Body of pancreas (tissue), 4 donors: Measurements from ENCODE around the gene DHRS7B. TPM values are rescaled to one million over a fixed set of nuclear protein-coding genes. Genes with fewer than 3 reads are reported as not detected.

ENCODE experiments used
- ATAC-seq: fragments of 150-250 bp; one replicate; pipeline ENCODE4 v1.9.1; 2016
- DNase-seq, 4 donors: peaks; one replicate each; pipeline ENCODE4 v3.0.0-alpha.2; 2019
- H3K27ac ChIP-seq, 4 donors: fragments of 200-600 bp; sonication (generic); 1 replicate in 3 of 4; 2 replicates in 1 of 4; pipeline versions ENCODE4 v1.5.1 to v1.6.1; 2016 to 2019; ENCODE audit warnings: mild to moderate bottlenecking in 1 of 4, mixed read lengths in 1 of 4, moderate library complexity in 1 of 4
- H3K27me3 ChIP-seq, 2 donors: fragments of 200-600 bp; sonication (generic); one replicate each; pipeline ENCODE4 v1.6.0; 2016; ENCODE audit warnings: mild to moderate bottlenecking in 1 of 2
- H3K36me3 ChIP-seq, 2 donors: fragments of 200-600 bp; sonication (generic); replicated peaks in 1 of 2; 2 replicates each; pipeline ENCODE4 v1.5.1; 2016; ENCODE audit warnings: low read depth in 2 of 2; ENCODE audit not compliant: insufficient read depth in 1 of 2
- H3K4me1 ChIP-seq: fragments of 200-600 bp; sonication (generic); one replicate; pipeline ENCODE4 v1.6.0; 2016
- H3K4me3 ChIP-seq, 2 donors: fragments of 200-600 bp; sonication (generic); 1 replicate in 1 of 2; 2 replicates in 1 of 2; pipeline ENCODE4 v1.5.1; 2016 to 2019
- H3K9me3 ChIP-seq, 3 donors: fragments of 200-600 bp; sonication (generic); 1 replicate in 2 of 3; 2 replicates in 1 of 3; pipeline ENCODE4 v1.5.1; 2016
- POLR2A ChIP-seq, 3 donors: fragments of 450-650 bp; IDR thresholded peaks; one replicate each; pipeline ENCODE4 v1.6.1; 2016; ENCODE audit warnings: antibody characterized with exemption in 3 of 3, mild to moderate bottlenecking in 2 of 3
- WGBS, 2 donors: methylation state at CpG; one replicate each; pipeline ENCODE4 v1.1.5; 2017; 5-methylcytosine and 5-hydroxymethylcytosine counted together
- intact Hi-C: fragments of 100-400 bp; cut with DNase I; formaldehyde crosslinking; loops from one replicate; pipeline ENCODE4 v1.15.1; 2023
- total RNA-seq, 2 donors: library from RNA; depleted of rRNA; stranded (reverse); fragments of >200 nt; gene quantifications; one replicate each; pipeline ENCODE4 v1.1.0, GENCODE V29; 2016
- TF ChIP-seq, protein P1 (sequence below), 7 experiments: fragments of 450-650 bp in 4 of 7; fragments of 200-600 bp in 3 of 7; sonication (generic) in 3 of 7; IDR thresholded peaks; one replicate each; pipeline ENCODE4 v1.5.1; 2016 to 2019; ENCODE audit warnings: antibody characterized with exemption in 7 of 7

The DHRS7B gene
- total RNA-seq, 2 donors from 2014 or later: 14.0 to 14.5 TPM

DNA sequence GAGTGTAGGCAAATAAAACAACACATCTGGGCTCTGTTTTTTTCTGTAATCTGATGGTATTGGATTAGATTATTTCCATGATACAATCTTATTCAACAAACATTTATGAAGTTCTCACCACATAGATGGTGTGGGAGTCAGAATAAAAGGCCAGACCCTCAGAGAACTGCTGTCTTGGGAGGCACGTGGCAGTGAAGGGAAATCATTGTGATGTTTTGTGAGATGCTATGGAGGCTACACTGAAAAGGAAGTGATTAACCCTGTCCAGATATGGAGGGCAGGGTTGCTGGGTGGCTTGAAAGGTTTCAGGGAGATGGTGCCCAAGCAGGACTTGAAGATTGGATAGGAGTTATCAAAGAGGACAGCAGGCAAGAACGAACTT, 35.6 kb downstream of the DHRS7B start:
- ATAC-seq: peak; percentile 29
- TF ChIP-seq, protein P1, sequence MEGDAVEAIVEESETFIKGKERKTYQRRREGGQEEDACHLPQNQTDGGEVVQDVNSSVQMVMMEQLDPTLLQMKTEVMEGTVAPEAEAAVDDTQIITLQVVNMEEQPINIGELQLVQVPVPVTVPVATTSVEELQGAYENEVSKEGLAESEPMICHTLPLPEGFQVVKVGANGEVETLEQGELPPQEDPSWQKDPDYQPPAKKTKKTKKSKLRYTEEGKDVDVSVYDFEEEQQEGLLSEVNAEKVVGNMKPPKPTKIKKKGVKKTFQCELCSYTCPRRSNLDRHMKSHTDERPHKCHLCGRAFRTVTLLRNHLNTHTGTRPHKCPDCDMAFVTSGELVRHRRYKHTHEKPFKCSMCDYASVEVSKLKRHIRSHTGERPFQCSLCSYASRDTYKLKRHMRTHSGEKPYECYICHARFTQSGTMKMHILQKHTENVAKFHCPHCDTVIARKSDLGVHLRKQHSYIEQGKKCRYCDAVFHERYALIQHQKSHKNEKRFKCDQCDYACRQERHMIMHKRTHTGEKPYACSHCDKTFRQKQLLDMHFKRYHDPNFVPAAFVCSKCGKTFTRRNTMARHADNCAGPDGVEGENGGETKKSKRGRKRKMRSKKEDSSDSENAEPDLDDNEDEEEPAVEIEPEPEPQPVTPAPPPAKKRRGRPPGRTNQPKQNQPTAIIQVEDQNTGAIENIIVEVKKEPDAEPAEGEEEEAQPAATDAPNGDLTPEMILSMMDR (IDR thresholded peaks at IDR 0.05): no peak
- no peak for TF ChIP-seq POLR2A (IDR thresholded peaks at IDR 0.05)

DNA sequence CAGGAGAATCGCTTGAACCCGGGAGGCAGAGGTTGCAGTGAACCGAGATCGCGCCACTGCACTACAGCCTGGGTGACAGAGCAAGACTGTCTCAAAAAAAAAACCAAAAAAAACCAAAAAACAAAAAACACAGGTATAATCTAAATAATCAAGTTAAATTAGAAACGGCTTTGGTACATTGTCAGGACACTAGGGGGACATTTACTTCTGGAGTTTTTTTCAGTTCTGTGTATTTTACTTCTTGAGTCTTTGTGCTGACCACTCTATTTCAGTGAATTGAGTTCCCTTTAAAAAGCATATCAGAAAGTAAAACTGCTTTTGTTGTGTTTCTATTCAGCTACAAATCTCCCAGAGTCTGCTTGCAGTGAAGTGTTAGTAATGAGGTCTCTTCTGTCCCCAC, 36.3 kb downstream of the DHRS7B start:
- Histone ChIP-seq H3K4me3 (no peak overlapping the region), H3K27ac (peak overlapping the region in 3 of 4 donors; percentile 35 to 74 (median 68)), H3K4me1 (peaks cover 45% of the 10 kb centered on the region), H3K36me3 (no peaks in the 10 kb centered on the region), H3K9me3 (no peaks in the 10 kb centered on the region), H3K27me3 (no peaks in the 10 kb centered on the region)
- TF ChIP-seq POLR2A (IDR thresholded peaks at IDR 0.05): no peak
- TF ChIP-seq, protein P1 (IDR thresholded peaks at IDR 0.05): no peak
- no peak for DNase-seq
- intact Hi-C loops: no loop called here
- ATAC-seq: no peak
- 90 to 95% methylated on average over 4 to 6 of the region's 6 CpGs for WGBS, 2 donors

More for the DNA sequence above, 35.6 kb downstream of the DHRS7B start:
- Histone ChIP-seq H3K27me3 (no peaks in the 10 kb centered on the region), H3K4me3 (no peak overlapping the region), H3K4me1 (peaks cover 40% of the 10 kb centered on the region), H3K9me3 (no peaks in the 10 kb centered on the region), H3K27ac (peak overlapping the region; percentile 35 to 74 (median 56)), H3K36me3 (no peaks in the 10 kb centered on the region)
- no peak for DNase-seq
- WGBS, 2 donors: 54 to 60% methylated on average over 2 of the region's 2 CpGs
- intact Hi-C loops: no loop called here

DNA sequence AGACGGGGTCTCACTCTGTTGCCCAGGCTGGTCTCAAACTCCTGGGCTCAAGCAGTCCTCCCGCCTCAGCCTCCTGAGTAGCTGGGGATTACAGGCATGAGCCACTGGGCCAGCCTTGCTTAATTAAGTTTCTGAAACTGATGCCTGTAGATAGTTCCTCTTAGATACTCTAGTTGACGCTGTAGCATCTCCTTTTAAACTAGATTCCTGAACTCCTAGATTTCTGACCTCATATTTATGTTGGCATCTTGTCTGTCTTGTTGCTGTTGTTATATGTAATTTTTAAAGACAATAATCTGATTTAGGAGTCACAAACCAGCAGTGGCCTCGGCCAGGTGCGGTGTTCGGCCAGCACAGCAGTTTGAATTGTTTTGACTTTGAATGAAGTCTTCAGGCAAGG, 37.5 kb downstream of the DHRS7B start:
- no peak overlapping the region for H3K4me3 ChIP-seq
- no peaks in the 10 kb centered on the region for H3K36me3 ChIP-seq
- TF ChIP-seq POLR2A (IDR thresholded peaks at IDR 0.05): no peak
- TF ChIP-seq, protein P1 (IDR thresholded peaks at IDR 0.05): no peak
- H3K27me3 ChIP-seq: no peaks in the 10 kb centered on the region
- no peaks in the 10 kb centered on the region for H3K9me3 ChIP-seq
- H3K27ac ChIP-seq: peak overlapping the region in 2 of 4 donors; percentile 12 to 74
- H3K4me1 ChIP-seq: peaks cover 51% of the 10 kb centered on the region
- DNase-seq: no peak
- WGBS, 2 donors: 91 to 95% methylated on average over 6 of the region's 6 CpGs
- intact Hi-C loops: no loop called here
- ATAC-seq: no peak

DNA sequence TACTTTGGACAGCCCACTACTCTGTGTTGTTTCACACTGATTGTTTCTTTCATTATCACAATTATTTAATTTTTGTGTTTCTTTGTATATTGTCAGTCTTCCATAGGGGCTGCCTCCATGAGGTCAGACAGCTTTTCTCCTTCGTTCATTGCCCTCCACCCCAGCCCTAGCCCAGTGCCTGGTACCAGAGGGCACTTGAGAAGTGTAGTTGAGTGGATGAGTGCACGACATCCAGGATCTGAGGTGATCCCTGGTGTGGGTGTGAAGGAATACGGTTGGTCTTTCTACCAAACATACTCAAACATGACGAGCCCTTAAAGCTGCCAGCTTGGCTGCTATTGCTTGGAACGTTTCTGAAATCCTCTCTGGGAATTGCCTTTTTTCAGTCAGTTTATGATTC, 37.9 kb downstream of the DHRS7B start:
- H3K4me3 ChIP-seq: no peak overlapping the region
- peak overlapping the region in 2 of 4 donors; percentile 12 to 74 for H3K27ac ChIP-seq
- H3K4me1 ChIP-seq: peaks cover 51% of the 10 kb centered on the region
- intact Hi-C loops: no loop called here
- TF ChIP-seq POLR2A (IDR thresholded peaks at IDR 0.05): no peak
- TF ChIP-seq, protein P1 (IDR thresholded peaks at IDR 0.05): no peak
- 91% methylated on average over 5 of the region's 5 CpGs for WGBS, 2 donors
- no peaks in the 10 kb centered on the region for H3K36me3 ChIP-seq
- H3K9me3 ChIP-seq: no peaks in the 10 kb centered on the region
- ATAC-seq (no peak), DNase-seq (no peak)
- no peaks in the 10 kb centered on the region for H3K27me3 ChIP-seq

DNA sequence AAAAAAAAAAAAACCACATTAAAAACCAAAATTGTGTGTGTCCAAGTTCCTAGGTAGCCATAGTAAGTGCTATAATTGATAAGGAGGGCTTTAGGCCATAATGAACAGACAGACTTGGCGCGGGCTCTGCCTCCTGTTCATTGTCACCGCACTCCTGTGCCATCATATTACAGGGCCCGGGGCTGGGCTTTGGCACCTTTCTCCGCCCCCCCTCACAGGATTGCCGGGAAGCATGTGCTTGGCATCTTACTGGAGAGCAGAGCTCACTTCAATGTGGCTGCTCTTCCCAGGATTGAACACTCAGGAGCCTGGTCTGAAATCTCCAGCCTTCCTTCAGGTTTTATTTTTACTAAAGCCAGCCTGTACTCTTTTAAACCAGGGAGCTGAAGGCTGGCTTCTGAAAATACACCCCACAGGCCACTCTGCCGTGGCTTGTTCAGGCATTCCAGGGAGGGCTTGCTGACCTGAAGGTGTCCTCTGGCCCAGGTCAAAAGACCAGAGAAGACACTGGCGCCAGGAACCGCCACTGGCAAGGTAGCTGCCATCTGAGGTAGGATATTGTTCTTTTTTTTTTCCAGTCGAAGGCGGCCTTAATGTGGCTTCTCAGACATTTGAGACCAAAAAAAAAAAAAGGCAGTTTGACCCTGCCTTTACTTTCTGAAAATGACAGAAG, 39.3 kb downstream of the DHRS7B start:
- ATAC-seq: no peak
- Histone ChIP-seq H3K36me3 (no peaks in the 10 kb centered on the region), H3K4me3 (no peak overlapping the region), H3K9me3 (no peaks in the 10 kb centered on the region), H3K4me1 (peaks cover 54% of the 10 kb centered on the region), H3K27me3 (no peaks in the 10 kb centered on the region), H3K27ac (peak overlapping the region in 3 of 4 donors; percentile 49 to 64 (median 61))
- no peak for DNase-seq
- WGBS, 2 donors: 75 to 83% methylated on average over 11 of the region's 11 CpGs
- TF ChIP-seq POLR2A (IDR thresholded peaks at IDR 0.05): no peak
- TF ChIP-seq, protein P1 (IDR thresholded peaks at IDR 0.05): no peak
- intact Hi-C loops: no loop called here
